HG03378 (cell line): ENCODE measurements around the gene XG.
"Not testable (repeated sequence)": the region's sequence is repeated elsewhere in the genome, so short reads cannot be mapped to it uniquely, and the experiment has no call there.

Source experiments
- ATAC-seq: cut with Tn5 transposase; IDR thresholded peaks from one replicate; pipeline ENCODE4 v1.9.1; 2021; ENCODE audit warnings: mild to moderate bottlenecking, moderate library complexity; ENCODE audit not compliant: unreplicated experiment

XG gene

GRCh38 chrX:2774776-2775175 is 22.9 kb downstream of the XG start:
- no peak for ATAC-seq

- ATAC-seq = not testable (repeated sequence)
These were observed 28.8 kb downstream of the XG start for GRCh38 chrX:2780472-2781225.

GRCh38 chrX:2781226-2781571 is 29.4 kb downstream of the XG start:
- ATAC-seq = no peak

- ATAC-seq = no peak
These were observed 29.9 kb downstream of the XG start for GRCh38 chrX:2781698-2782097.

GRCh38 chrX:2782171-2782570 is 30.3 kb downstream of the XG start:
- no peak for ATAC-seq

GRCh38 chrX:2782778-2783177 is 30.9 kb downstream of the XG start:
- ATAC-seq = no peak

GRCh38 chrX:2784026-2784425 is 32.2 kb downstream of the XG start:
- no peak for ATAC-seq

GRCh38 chrX:2785538-2785937 is 33.7 kb downstream of the XG start:
- no peak for ATAC-seq

GRCh38 chrX:2788980-2789379 is 37.1 kb downstream of the XG start:
- no peak for ATAC-seq

- ATAC-seq = no peak
These were observed 37.7 kb downstream of the XG start for GRCh38 chrX:2789569-2789968.

- ATAC-seq = no peak
These were observed 41.9 kb downstream of the XG start for GRCh38 chrX:2793752-2794151.

- ATAC-seq = no peak
These were observed 42.5 kb downstream of the XG start for GRCh38 chrX:2794336-2794735.

GRCh38 chrX:2796808-2797207 is 45.0 kb downstream of the XG start:
- not testable (repeated sequence) for ATAC-seq

- ATAC-seq = no peak
These were observed 47.5 kb downstream of the XG start for GRCh38 chrX:2799369-2799768.

GRCh38 chrX:2799980-2800379 is 48.1 kb downstream of the XG start:
- ATAC-seq = not testable (repeated sequence)

GRCh38 chrX:2801223-2801622 is 49.4 kb downstream of the XG start:
- no peak for ATAC-seq

GRCh38 chrX:2802376-2803090 is 50.7 kb downstream of the XG start:
- not testable (repeated sequence) for ATAC-seq

GRCh38 chrX:2803486-2803885 is 51.6 kb downstream of the XG start:
- ATAC-seq = not testable (repeated sequence)

- ATAC-seq = not testable (repeated sequence)
These were observed 52.4 kb downstream of the XG start for GRCh38 chrX:2804106-2804843.

GRCh38 chrX:2804858-2805257 is 53.0 kb downstream of the XG start:
- not testable (repeated sequence) for ATAC-seq

- ATAC-seq = no peak
These were observed 59.4 kb downstream of the XG start for GRCh38 chrX:2811271-2811670.
